ENCODE measurements around the gene PKP3.
A peak's percentile ranks its signal among the peaks of the same experiment; 100 is the strongest.

The PKP3 gene

GRCh38 chr11:363948-364761 is 29.9 kb upstream of the PKP3 start:
- TF ChIP-seq FOXP2 (optimal IDR thresholded peaks at IDR 0.05; ENCODE audit: borderline replicate concordance, extremely low read depth, extremely low read length, insufficient read depth) (no peak), POLR2AphosphoS5 (IDR thresholded peaks at IDR 0.05; ENCODE audit: low read depth, low read length) (no peak), TAF1 (IDR thresholded peaks at IDR 0.05; ENCODE audit: borderline replicate concordance, insufficient read depth, low read length) (no peak)

DNA sequence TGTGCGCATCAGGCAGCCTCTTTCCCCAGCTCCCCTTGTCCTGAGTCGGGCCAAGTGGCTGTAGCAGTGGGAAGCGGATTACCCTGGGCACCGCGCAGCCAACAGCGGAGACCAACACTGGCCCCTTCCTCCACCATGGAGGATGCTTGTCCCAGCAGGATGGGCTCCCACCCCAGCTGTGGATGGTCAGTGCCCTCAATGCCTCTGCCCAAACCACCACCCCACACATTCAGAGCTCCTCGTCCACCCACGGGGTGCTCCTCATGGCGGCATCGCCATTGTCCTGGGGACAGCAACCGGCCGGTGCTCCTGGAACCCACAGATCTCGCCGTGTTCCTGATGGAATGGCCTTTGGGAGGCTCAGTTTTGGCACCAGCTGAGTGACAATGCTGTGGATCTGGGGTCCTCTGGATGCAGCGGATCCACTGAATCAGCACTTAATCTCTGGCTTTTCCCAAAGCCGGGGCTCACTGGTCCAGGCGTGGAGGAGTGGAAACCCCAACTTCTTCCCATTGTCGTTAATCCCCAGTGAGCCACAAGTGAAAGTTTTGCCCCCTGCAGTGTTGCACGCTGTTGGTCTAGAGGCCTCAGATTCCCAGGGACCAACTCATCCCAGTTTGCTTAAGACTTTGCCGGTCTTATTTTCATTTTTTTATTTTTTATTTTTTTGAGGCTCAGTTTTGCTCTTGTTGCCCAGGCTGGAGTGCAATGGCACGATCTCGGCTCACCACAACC is 28.9 kb upstream of the PKP3 start:
- TF ChIP-seq, protein P1, sequence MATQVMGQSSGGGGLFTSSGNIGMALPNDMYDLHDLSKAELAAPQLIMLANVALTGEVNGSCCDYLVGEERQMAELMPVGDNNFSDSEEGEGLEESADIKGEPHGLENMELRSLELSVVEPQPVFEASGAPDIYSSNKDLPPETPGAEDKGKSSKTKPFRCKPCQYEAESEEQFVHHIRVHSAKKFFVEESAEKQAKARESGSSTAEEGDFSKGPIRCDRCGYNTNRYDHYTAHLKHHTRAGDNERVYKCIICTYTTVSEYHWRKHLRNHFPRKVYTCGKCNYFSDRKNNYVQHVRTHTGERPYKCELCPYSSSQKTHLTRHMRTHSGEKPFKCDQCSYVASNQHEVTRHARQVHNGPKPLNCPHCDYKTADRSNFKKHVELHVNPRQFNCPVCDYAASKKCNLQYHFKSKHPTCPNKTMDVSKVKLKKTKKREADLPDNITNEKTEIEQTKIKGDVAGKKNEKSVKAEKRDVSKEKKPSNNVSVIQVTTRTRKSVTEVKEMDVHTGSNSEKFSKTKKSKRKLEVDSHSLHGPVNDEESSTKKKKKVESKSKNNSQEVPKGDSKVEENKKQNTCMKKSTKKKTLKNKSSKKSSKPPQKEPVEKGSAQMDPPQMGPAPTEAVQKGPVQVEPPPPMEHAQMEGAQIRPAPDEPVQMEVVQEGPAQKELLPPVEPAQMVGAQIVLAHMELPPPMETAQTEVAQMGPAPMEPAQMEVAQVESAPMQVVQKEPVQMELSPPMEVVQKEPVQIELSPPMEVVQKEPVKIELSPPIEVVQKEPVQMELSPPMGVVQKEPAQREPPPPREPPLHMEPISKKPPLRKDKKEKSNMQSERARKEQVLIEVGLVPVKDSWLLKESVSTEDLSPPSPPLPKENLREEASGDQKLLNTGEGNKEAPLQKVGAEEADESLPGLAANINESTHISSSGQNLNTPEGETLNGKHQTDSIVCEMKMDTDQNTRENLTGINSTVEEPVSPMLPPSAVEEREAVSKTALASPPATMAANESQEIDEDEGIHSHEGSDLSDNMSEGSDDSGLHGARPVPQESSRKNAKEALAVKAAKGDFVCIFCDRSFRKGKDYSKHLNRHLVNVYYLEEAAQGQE (IDR thresholded peaks at IDR 0.05; ENCODE audit: insufficient read depth in 1 of 2, low read depth in 2 of 2, low read length in 2 of 2) = no peak
- no peak for TF ChIP-seq SIN3A (IDR thresholded peaks at IDR 0.05; ENCODE audit: borderline replicate concordance, insufficient read depth, low read length)
- no peak for TF ChIP-seq FOXP2 (optimal IDR thresholded peaks at IDR 0.05; ENCODE audit: borderline replicate concordance, extremely low read depth, extremely low read length, insufficient read depth)
- TF ChIP-seq POLR2AphosphoS5 (IDR thresholded peaks at IDR 0.05; ENCODE audit: low read depth, low read length) = no peak
- no peak for TF ChIP-seq TAF1 (IDR thresholded peaks at IDR 0.05; ENCODE audit: borderline replicate concordance, insufficient read depth, low read length)

- no peak for TF ChIP-seq TAF1 (IDR thresholded peaks at IDR 0.05; ENCODE audit: borderline replicate concordance, insufficient read depth, low read length)
- no peak for TF ChIP-seq FOXP2 (optimal IDR thresholded peaks at IDR 0.05; ENCODE audit: borderline replicate concordance, extremely low read depth, extremely low read length, insufficient read depth)
- TF ChIP-seq SIN3A (IDR thresholded peaks at IDR 0.05; ENCODE audit: borderline replicate concordance, insufficient read depth, low read length) = no peak
- TF ChIP-seq POLR2AphosphoS5 (IDR thresholded peaks at IDR 0.05; ENCODE audit: low read depth, low read length) = no peak
- TF ChIP-seq, protein P1 (IDR thresholded peaks at IDR 0.05; ENCODE audit: insufficient read depth in 1 of 2, low read depth in 2 of 2, low read length in 2 of 2) = no peak
Measured at GRCh38 chr11:365831-366230, 28.2 kb upstream of the PKP3 start.

- no peak for TF ChIP-seq TAF1 (IDR thresholded peaks at IDR 0.05; ENCODE audit: borderline replicate concordance, insufficient read depth, low read length)
- TF ChIP-seq POLR2AphosphoS5 (IDR thresholded peaks at IDR 0.05; ENCODE audit: low read depth, low read length) = no peak
- TF ChIP-seq FOXP2 (optimal IDR thresholded peaks at IDR 0.05; ENCODE audit: borderline replicate concordance, extremely low read depth, extremely low read length, insufficient read depth) = no peak
- no peak for TF ChIP-seq SIN3A (IDR thresholded peaks at IDR 0.05; ENCODE audit: borderline replicate concordance, insufficient read depth, low read length)
- TF ChIP-seq, protein P1 (IDR thresholded peaks at IDR 0.05; ENCODE audit: insufficient read depth in 1 of 2, low read depth in 2 of 2, low read length in 2 of 2) = no peak
Measured at GRCh38 chr11:367956-368413, 26.0 kb upstream of the PKP3 start.

- TF ChIP-seq FOXP2 (optimal IDR thresholded peaks at IDR 0.05; ENCODE audit: borderline replicate concordance, extremely low read depth, extremely low read length, insufficient read depth) (no peak), SIN3A (IDR thresholded peaks at IDR 0.05; ENCODE audit: borderline replicate concordance, insufficient read depth, low read length) (no peak)
- TF ChIP-seq, protein P1 (IDR thresholded peaks at IDR 0.05; ENCODE audit: insufficient read depth in 1 of 2, low read depth in 2 of 2, low read length in 2 of 2) = peak; percentile 75 to 85
Measured at GRCh38 chr11:368414-369335, 25.3 kb upstream of the PKP3 start.
